H9 (cell line): ENCODE data around the gene HIPK1. TPM values are rescaled to one million over a fixed set of nuclear protein-coding genes. Genes with fewer than 3 reads are reported as not detected.

Experiments
- DNase-seq: peaks from one replicate; pipeline ENCODE4 v3.0.0-alpha.2; 2017
- H2AFZ ChIP-seq: one replicate; pipeline ENCODE4 v1.6.1; 2013; ENCODE audit warnings: mild to moderate bottlenecking, low read length, control low read depth, moderate library complexity
- H2AK5ac ChIP-seq: 2 replicates; pipeline ENCODE4 v1.6.1; 2013; ENCODE audit warnings: low read length, control low read depth, mixed read lengths; ENCODE audit not compliant: insufficient read length
- H2BK120ac ChIP-seq: one replicate; pipeline ENCODE4 v1.6.1; 2013; ENCODE audit warnings: low read depth, mild to moderate bottlenecking, low read length, control low read depth, inconsistent platforms; ENCODE audit not compliant: poor library complexity, severe bottlenecking
- H2BK12ac ChIP-seq: 2 replicates; pipeline ENCODE4 v1.6.1; 2013; ENCODE audit warnings: low read length, control low read depth, mixed read lengths, low read depth; ENCODE audit not compliant: insufficient read length
- H2BK15ac ChIP-seq: 2 replicates; pipeline ENCODE4 v1.6.1; 2013; ENCODE audit warnings: low read depth, low read length, control low read depth
- H2BK20ac ChIP-seq: one replicate; pipeline ENCODE4 v1.6.1; 2013; ENCODE audit warnings: low read depth, mild to moderate bottlenecking, low read length, control low read depth, inconsistent platforms; ENCODE audit not compliant: poor library complexity, severe bottlenecking
- H2BK5ac ChIP-seq: 2 replicates; pipeline ENCODE4 v1.6.1; 2013; ENCODE audit warnings: low read length, control low read depth, mixed read lengths; ENCODE audit not compliant: insufficient read length
- H3K14ac ChIP-seq: 2 replicates; pipeline ENCODE4 v1.6.1; 2013; ENCODE audit warnings: low read length, control low read depth; ENCODE audit not compliant: insufficient read depth
- H3K18ac ChIP-seq: 2 replicates; pipeline ENCODE4 v1.6.1; 2013; ENCODE audit warnings: low read depth, mild to moderate bottlenecking, mixed read lengths, low read length, control low read depth; ENCODE audit not compliant: insufficient read length
- H3K23ac ChIP-seq: 2 replicates; pipeline ENCODE4 v1.6.1; 2013; ENCODE audit warnings: low read length, control low read depth, mixed read lengths, low read depth; ENCODE audit not compliant: insufficient read length
- H3K23me2 ChIP-seq: 2 replicates; pipeline ENCODE4 v1.6.1; 2013; ENCODE audit warnings: low read depth, mild to moderate bottlenecking, mixed read lengths, low read length, control low read depth; ENCODE audit not compliant: insufficient read length, poor library complexity, severe bottlenecking
- H3K27ac ChIP-seq: 2 replicates; pipeline ENCODE4 v1.5.1; 2013; ENCODE audit warnings: low read length, control low read depth, mixed read lengths, low read depth; ENCODE audit not compliant: insufficient read length
- H3K27me3 ChIP-seq: 2 replicates; pipeline ENCODE4 v1.6.1; 2013; ENCODE audit warnings: low read length, control low read depth, inconsistent platforms; ENCODE audit not compliant: insufficient read depth
- H3K4ac ChIP-seq: 2 replicates; pipeline ENCODE4 v1.6.1; 2013; ENCODE audit warnings: low read depth, mild to moderate bottlenecking, control low read depth, inconsistent platforms, low read length, moderate library complexity
- H3K4me1 ChIP-seq: 2 replicates; pipeline ENCODE4 v1.6.1; 2013; ENCODE audit warnings: low read length, control low read depth, inconsistent platforms; ENCODE audit not compliant: insufficient read depth
- H3K4me2 ChIP-seq: 2 replicates; pipeline ENCODE4 v1.6.1; 2013; ENCODE audit warnings: low read length, control low read depth, mixed read lengths; ENCODE audit not compliant: insufficient read length, insufficient read depth
- H3K56ac ChIP-seq: 2 replicates; pipeline ENCODE4 v1.6.1; 2013; ENCODE audit warnings: low read depth, mild to moderate bottlenecking, mixed read lengths, low read length, control low read depth; ENCODE audit not compliant: insufficient read length
- H3K79me1 ChIP-seq: 2 replicates; pipeline ENCODE4 v1.6.1; 2013; ENCODE audit warnings: low read depth, mild to moderate bottlenecking, moderate library complexity, low read length, control low read depth, inconsistent platforms; ENCODE audit not compliant: insufficient read depth, poor library complexity, severe bottlenecking
- H3K79me2 ChIP-seq: 2 replicates; pipeline ENCODE4 v1.6.1; 2013; ENCODE audit warnings: low read length, control low read depth, inconsistent platforms; ENCODE audit not compliant: insufficient read depth
- H3K9ac ChIP-seq: 2 replicates; pipeline ENCODE4 v1.6.1; 2013; ENCODE audit warnings: low read length, control low read depth, mixed read lengths; ENCODE audit not compliant: insufficient read length; ENCODE audit errors: extremely low read depth
- H3K9me3 ChIP-seq: one replicate; pipeline ENCODE4 v1.6.1; 2013; ENCODE audit warnings: low read depth, low read length, inconsistent platforms; ENCODE audit not compliant: control insufficient read depth
- H3T11ph ChIP-seq: one replicate; pipeline ENCODE4 v1.6.1; 2013; ENCODE audit warnings: mild to moderate bottlenecking, low read length, control low read depth, inconsistent platforms
- H4K20me1 ChIP-seq: one replicate; pipeline ENCODE4 v1.6.1; 2013; ENCODE audit not compliant: control insufficient read depth, insufficient read length, insufficient read depth
- H4K5ac ChIP-seq: 2 replicates; pipeline ENCODE4 v1.6.1; 2013; ENCODE audit warnings: low read depth, mild to moderate bottlenecking, mixed read lengths, low read length, control low read depth; ENCODE audit not compliant: insufficient read length
- H4K8ac ChIP-seq: replicated peaks from 2 replicates; pipeline ENCODE4 v1.6.1; 2013; ENCODE audit warnings: low read length, control low read depth, mixed read lengths, low read depth; ENCODE audit not compliant: insufficient read length
- H4K91ac ChIP-seq: 2 replicates; pipeline ENCODE4 v1.6.1; 2013; ENCODE audit warnings: low read depth, mild to moderate bottlenecking, moderate library complexity, mixed read lengths, low read length, control low read depth; ENCODE audit not compliant: insufficient read length
- H3K27ac Mint-ChIP-seq, 3 experiments: 2 replicates in 2 of 3; 3 replicates in 1 of 3; pipeline ENCODE4 v1.8.0; 2020 to 2021; ENCODE audit warnings: mixed read lengths in 3 of 3, mild to moderate bottlenecking in 1 of 3, moderate library complexity in 1 of 3
- H3K27me3 Mint-ChIP-seq: 2 replicates; pipeline ENCODE4 v1.8.0; 2021; ENCODE audit warnings: low read depth, mild to moderate bottlenecking, moderate library complexity, mixed read lengths
- H3K36me3 Mint-ChIP-seq, 3 experiments: 2 replicates in 2 of 3; 3 replicates in 1 of 3; pipeline ENCODE4 v1.8.0; 2020 to 2021; ENCODE audit warnings: low read depth in 3 of 3, mixed read lengths in 3 of 3; ENCODE audit not compliant: insufficient read depth in 1 of 3
- H3K4me1 Mint-ChIP-seq, 2 experiments: 2 replicates each; pipeline ENCODE4 v1.8.0; 2020; ENCODE audit warnings: mixed read lengths in 2 of 2
- H3K4me3 Mint-ChIP-seq, 2 experiments: 2 replicates in 1 of 2; 3 replicates in 1 of 2; pipeline ENCODE4 v1.8.0; 2020 to 2021; ENCODE audit warnings: mild to moderate bottlenecking in 2 of 2, mixed read lengths in 2 of 2, moderate library complexity in 1 of 2
- H3K9me3 Mint-ChIP-seq, 2 experiments: 2 replicates in 1 of 2; 3 replicates in 1 of 2; pipeline ENCODE4 v1.8.0; 2020; ENCODE audit warnings: mild to moderate bottlenecking in 2 of 2, mixed read lengths in 2 of 2, moderate library complexity in 1 of 2
- WGBS: extraction: QIAGEN DNeasy Blood & Tissue Kit; methylation state at CpG from one replicate; pipeline ENCODE4 v1.1.7; 2013; ENCODE audit warnings: missing lambda C conversion rate, low lambda C conversion rate, mixed read lengths; ENCODE audit not compliant: insufficient read length; ENCODE audit errors: extremely low coverage; 5-methylcytosine and 5-hydroxymethylcytosine counted together
- total RNA-seq: library from RNA; stranded (reverse); gene quantifications from 2 replicates; pipeline ENCODE4 v1.2.1, GENCODE V29; 2021
- TF ChIP-seq, protein P1 (sequence below): fragments of 200-600 bp; sonication (generic); conservative IDR thresholded peaks from 3 replicates; pipeline ENCODE4 v1.8.0; 2021; ENCODE audit warnings: antibody characterized with exemption, mild to moderate bottlenecking

The HIPK1 gene
- total RNA-seq, 1 experiment from 2014 or later: 65.7 TPM

- Histone ChIP-seq H2AK5ac (no peak overlapping the region), H2BK5ac (no peak overlapping the region), H2BK12ac (no peak overlapping the region), H3K79me2 (no peaks in the 10 kb centered on the region), H3K4me1 (peaks cover 8% of the 10 kb centered on the region; the same call in 1 of the 2 replicates), H2BK15ac (no peak overlapping the region), H4K91ac (no peak overlapping the region), H2BK120ac (no peak overlapping the region), H4K20me1 (no peaks in the 10 kb centered on the region), H2BK20ac (no peak overlapping the region), H3K9me3 (peaks cover 10% of the 10 kb centered on the region), H4K5ac (no peak overlapping the region), H3T11ph (no peak overlapping the region), H3K56ac (no peak overlapping the region), H3K4ac (no peak overlapping the region), H3K23me2 (no peaks in the 10 kb centered on the region), H3K79me1 (no peaks in the 10 kb centered on the region), H3K27me3 (no peaks in the 10 kb centered on the region), H3K18ac (no peak overlapping the region), H3K4me2 (no peak overlapping the region), H3K27ac (no peak overlapping the region), H3K14ac (no peak overlapping the region), H2AFZ (no peak overlapping the region), H3K9ac (no peak overlapping the region), H4K8ac (no peak overlapping the region), H3K23ac (no peak overlapping the region)
- H3K27me3 Mint-ChIP-seq: peaks cover 6% of the 10 kb centered on the region
- H3K4me1 Mint-ChIP-seq: peaks cover 19 to 20% of the 10 kb centered on the region in 2 experiments
- WGBS: no CpG with 5 or more reads among the region's 6 CpGs
- H3K36me3 Mint-ChIP-seq: peaks cover 39 to 61% (median 58%) of the 10 kb centered on the region in 3 experiments
- no peak overlapping the region for H3K4me3 Mint-ChIP-seq
- H3K9me3 Mint-ChIP-seq: peaks cover 32 to 35% of the 10 kb centered on the region in 2 experiments
- no peak for DNase-seq
- TF ChIP-seq, protein P1, sequence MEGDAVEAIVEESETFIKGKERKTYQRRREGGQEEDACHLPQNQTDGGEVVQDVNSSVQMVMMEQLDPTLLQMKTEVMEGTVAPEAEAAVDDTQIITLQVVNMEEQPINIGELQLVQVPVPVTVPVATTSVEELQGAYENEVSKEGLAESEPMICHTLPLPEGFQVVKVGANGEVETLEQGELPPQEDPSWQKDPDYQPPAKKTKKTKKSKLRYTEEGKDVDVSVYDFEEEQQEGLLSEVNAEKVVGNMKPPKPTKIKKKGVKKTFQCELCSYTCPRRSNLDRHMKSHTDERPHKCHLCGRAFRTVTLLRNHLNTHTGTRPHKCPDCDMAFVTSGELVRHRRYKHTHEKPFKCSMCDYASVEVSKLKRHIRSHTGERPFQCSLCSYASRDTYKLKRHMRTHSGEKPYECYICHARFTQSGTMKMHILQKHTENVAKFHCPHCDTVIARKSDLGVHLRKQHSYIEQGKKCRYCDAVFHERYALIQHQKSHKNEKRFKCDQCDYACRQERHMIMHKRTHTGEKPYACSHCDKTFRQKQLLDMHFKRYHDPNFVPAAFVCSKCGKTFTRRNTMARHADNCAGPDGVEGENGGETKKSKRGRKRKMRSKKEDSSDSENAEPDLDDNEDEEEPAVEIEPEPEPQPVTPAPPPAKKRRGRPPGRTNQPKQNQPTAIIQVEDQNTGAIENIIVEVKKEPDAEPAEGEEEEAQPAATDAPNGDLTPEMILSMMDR: no peak
- H3K27ac Mint-ChIP-seq: no peak overlapping the region
These were observed 57.7 kb downstream of the HIPK1 start for GRCh38 chr1:113986802-113987201.
